A673 (cell line): ENCODE data around the gene TCAIM. TPM values are rescaled to one million over a fixed set of nuclear protein-coding genes. Genes with fewer than 3 reads are reported as not detected.
"Not testable (repeated sequence)": the region's sequence is repeated elsewhere in the genome, so short reads cannot be mapped to it uniquely, and the experiment has no call there.

Experiments used
- BruUV-seq: library from RNA; stranded (reverse); fragments of 400-500 nt; replicated peaks from 2 replicates; lab custom pipeline; 2021; lab: Mats Ljungman, UMichigan
- CTCF ChIA-PET: fragments of 300-600 bp; sonication (Branson Sonifier 250); formaldehyde crosslinking; loops from one replicate; lab custom pipeline; 2022; ENCODE audit warnings: antibody characterized with exemption; lab: Charles Lee
- POLR2A ChIA-PET: fragments of 300-600 bp; sonication (Branson Sonifier 250); formaldehyde crosslinking; loops from one replicate; lab custom pipeline; 2022; ENCODE audit warnings: antibody characterized with exemption; ENCODE audit not compliant: low non-redundant PET; lab: Charles Lee
- DNase-seq: peaks from one replicate; pipeline ENCODE4 v3.0.0-alpha.2; 2015; ENCODE audit warnings: low spot score
- H3K27ac ChIP-seq: fragments of 200-600 bp; sonication (generic); 2 replicates; pipeline ENCODE4 v1.5.1; 2016; ENCODE audit warnings: mixed run types, low read depth, mild to moderate bottlenecking, mixed read lengths, antibody characterized with exemption, low read length; ENCODE audit not compliant: poor library complexity, severe bottlenecking
- H3K27me3 ChIP-seq: fragments of 200-600 bp; sonication (generic); replicated peaks from 2 replicates; pipeline ENCODE4 v1.6.1; 2017; ENCODE audit warnings: mixed run types, low read depth, mild to moderate bottlenecking, mixed read lengths, antibody characterized with exemption, low read length; ENCODE audit not compliant: insufficient read depth, poor library complexity
- H3K36me3 ChIP-seq: fragments of 200-600 bp; sonication (generic); 2 replicates; pipeline ENCODE4 v1.6.1; 2016; ENCODE audit warnings: mixed run types, mild to moderate bottlenecking, mixed read lengths, antibody characterized with exemption, low read length; ENCODE audit not compliant: insufficient read depth, poor library complexity, severe bottlenecking
- H3K4me1 ChIP-seq: fragments of 200-600 bp; sonication (generic); 2 replicates; pipeline ENCODE4 v1.6.1; 2017; ENCODE audit warnings: mixed run types, mild to moderate bottlenecking, mixed read lengths, antibody characterized with exemption, low read length; ENCODE audit not compliant: insufficient read depth, poor library complexity, severe bottlenecking
- H3K4me3 ChIP-seq: fragments of 200-600 bp; sonication (generic); 2 replicates; pipeline ENCODE4 v1.5.1; 2016; ENCODE audit warnings: low read depth, mixed run types, mild to moderate bottlenecking, mixed read lengths, low read length; ENCODE audit not compliant: poor library complexity, severe bottlenecking
- H3K9me3 ChIP-seq: fragments of 200-600 bp; sonication (generic); 2 replicates; pipeline ENCODE4 v1.6.1; 2016; ENCODE audit warnings: mixed run types, low read depth, mild to moderate bottlenecking, mixed read lengths, antibody characterized with exemption, low read length; ENCODE audit not compliant: poor library complexity, severe bottlenecking
- CTCF ChIP-seq: fragments of 300-800, 200-600 bp; sonication (generic); conservative IDR thresholded peaks from 2 replicates; pipeline ENCODE4 v1.5.1; 2017; ENCODE audit warnings: low read depth, mild to moderate bottlenecking, antibody characterized with exemption, low read length, moderate library complexity, mixed read lengths
- EZH2 ChIP-seq: fragments of 200-600 bp; sonication (generic); IDR thresholded peaks from 2 replicates; pipeline ENCODE4 v1.6.1; 2017; ENCODE audit warnings: borderline replicate concordance, low read depth, mild to moderate bottlenecking, mixed read lengths, antibody characterized with exemption, low read length; ENCODE audit not compliant: poor library complexity, severe bottlenecking
- intact Hi-C: fragments of 100-400 bp; cut with micrococcal nuclease; formaldehyde crosslinking; loops from one replicate; pipeline ENCODE4 v1.10.0; 2022; ENCODE audit not compliant: unreplicated experiment
- total RNA-seq: library from RNA; stranded (reverse); gene quantifications from 2 replicates; pipeline ENCODE4 v1.2.3, GENCODE V29; 2021

TCAIM gene
- total RNA-seq, 1 experiment from 2014 or later: 21.7 TPM

- POLR2A ChIA-PET: interaction anchor here (0.6 kb wide), 1 partner anchor 39 kb away, joined by 3 read pairs; no protein-coding TSS in a partner anchor
- CTCF ChIA-PET: no interaction called here
- no peak overlapping the region for H3K4me3 ChIP-seq
- no peaks in the 10 kb centered on the region for H3K27me3 ChIP-seq
- H3K9me3 ChIP-seq: no peaks in the 10 kb centered on the region
- TF ChIP-seq CTCF (no peak), EZH2 (no peak)
- no TSS peak for BruUV-seq
- peaks cover 12% of the 10 kb centered on the region for H3K4me1 ChIP-seq
- DNase-seq: no peak
- no peak overlapping the region for H3K27ac ChIP-seq
- no peaks in the 10 kb centered on the region for H3K36me3 ChIP-seq
- intact Hi-C loops: no loop called here
These were observed 4.9 kb downstream of the TCAIM start for GRCh38 chr3:44343421-44343820.

DNA sequence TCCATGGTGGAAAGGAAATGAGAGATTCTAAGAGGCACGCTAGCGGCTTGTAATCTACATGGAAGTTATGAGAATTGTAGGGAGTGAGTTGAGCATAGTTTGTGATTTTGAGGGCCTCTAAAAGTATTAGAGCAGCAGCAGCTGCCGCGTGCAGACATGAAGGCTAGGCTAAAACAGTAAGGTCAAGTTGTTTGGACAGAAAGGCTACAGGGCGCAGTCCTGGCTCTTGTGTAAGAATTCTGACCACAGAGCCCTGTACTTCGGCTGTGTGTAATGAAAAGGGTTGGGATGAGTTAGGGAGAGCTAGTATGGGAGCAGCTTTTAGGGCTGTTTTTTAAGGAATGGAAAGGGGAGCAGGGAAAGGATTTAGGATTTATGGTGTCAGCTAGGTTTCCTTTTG lies 8.0 kb downstream of the TCAIM start:
- H3K36me3 ChIP-seq, H3K27ac ChIP-seq, H3K9me3 ChIP-seq, H3K4me1 ChIP-seq, BruUV-seq, POLR2A ChIA-PET, DNase-seq, intact Hi-C loops, CTCF ChIA-PET, H3K4me3 ChIP-seq, H3K27me3 ChIP-seq: not testable (repeated sequence)

DNA sequence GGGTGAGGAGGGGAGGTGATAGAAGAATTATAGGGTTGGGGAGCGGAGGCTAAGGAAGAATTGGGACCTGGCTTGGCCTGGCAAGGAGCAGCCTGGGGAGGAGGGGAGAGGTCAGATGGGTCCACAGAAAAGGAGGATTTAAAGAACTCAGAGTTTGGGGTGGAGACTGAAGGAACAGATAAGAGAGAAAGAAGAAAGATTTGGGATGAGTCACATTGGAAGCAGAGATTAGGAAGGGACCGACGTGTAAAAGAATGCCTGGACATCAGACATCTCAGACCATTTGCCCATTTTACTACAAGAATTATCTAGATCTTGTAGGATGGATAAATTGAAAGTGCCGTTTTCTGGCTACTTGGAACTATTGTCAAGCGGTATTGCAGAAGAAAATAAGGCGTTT lies 10.4 kb downstream of the TCAIM start:
- no peaks in the 10 kb centered on the region for H3K27me3 ChIP-seq
- BruUV-seq: no TSS peak
- H3K27ac ChIP-seq: no peak overlapping the region
- H3K4me1 ChIP-seq: no peaks in the 10 kb centered on the region
- H3K4me3 ChIP-seq: no peak overlapping the region
- ChIA-PET CTCF (no interaction called here), POLR2A (no interaction called here)
- no peaks in the 10 kb centered on the region for H3K9me3 ChIP-seq
- no peak for DNase-seq
- no peak for TF ChIP-seq EZH2
- TF ChIP-seq CTCF: no peak
- no peaks in the 10 kb centered on the region for H3K36me3 ChIP-seq
- intact Hi-C loops: no loop called here

DNA sequence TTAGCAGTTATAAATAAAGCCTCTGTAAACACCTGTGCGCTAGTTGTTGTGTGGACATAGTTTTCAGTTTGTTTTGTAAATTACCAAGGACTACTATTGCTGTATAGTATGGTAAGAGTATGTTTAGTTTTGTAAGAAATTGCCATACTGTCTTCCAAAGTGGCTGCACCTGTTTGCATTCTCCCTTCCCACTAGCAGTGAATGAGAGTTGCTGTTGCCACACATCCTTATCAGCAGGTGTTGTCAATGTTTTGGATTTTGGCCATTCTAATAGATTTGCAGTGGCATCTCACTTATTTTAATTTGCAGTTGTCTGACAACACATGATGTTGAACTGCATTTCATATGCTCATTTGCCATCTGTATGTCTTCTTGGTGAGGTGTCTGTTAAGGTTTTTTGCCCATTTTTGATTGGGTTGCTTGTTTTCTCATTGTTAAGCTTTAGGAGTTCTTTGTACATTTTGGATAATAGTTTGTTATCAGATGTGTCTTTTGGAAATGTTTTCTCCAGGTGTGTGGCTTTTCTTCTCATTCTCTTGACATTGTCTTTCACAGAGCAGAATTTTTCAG lies 14.9 kb downstream of the TCAIM start:
- Histone ChIP-seq H3K27ac (no peak overlapping the region), H3K36me3 (peaks cover 2% of the 10 kb centered on the region), H3K27me3 (no peaks in the 10 kb centered on the region), H3K9me3 (no peaks in the 10 kb centered on the region), H3K4me1 (peaks cover 4% of the 10 kb centered on the region), H3K4me3 (no peak overlapping the region)
- TF ChIP-seq EZH2 (no peak), CTCF (no peak)
- DNase-seq: no peak
- intact Hi-C loops: no loop called here
- POLR2A ChIA-PET: no interaction called here
- CTCF ChIA-PET: no interaction called here
- BruUV-seq: no TSS peak
